ENCODE data around the gene TOX4. TPM values are rescaled to one million over a fixed set of nuclear protein-coding genes. Genes with fewer than 3 reads are reported as not detected.

The TOX4 gene
- total RNA-seq, 1 experiment from 2014 or later = 50.1 TPM

Other genes with a start within 250 kb of the TOX4 start
- 537 TPM for gene HNRNPC, start 207.8 kb upstream of the TOX4 start, total RNA-seq (2021; ENCODE audit: unreplicated experiment)
- gene RPGRIP1, start 197.1 kb upstream of the TOX4 start, total RNA-seq (2021; ENCODE audit: unreplicated experiment) = 0.28 TPM
- gene SUPT16H, start 93.2 kb upstream of the TOX4 start, total RNA-seq (2021; ENCODE audit: unreplicated experiment) = 84.5 TPM
- 64.7 TPM for gene CHD8, start 21.1 kb upstream of the TOX4 start, total RNA-seq (2021; ENCODE audit: unreplicated experiment)
- 17.0 TPM for gene RAB2B, start 236 bp upstream of the TOX4 start, total RNA-seq (2021; ENCODE audit: unreplicated experiment)
- 43.3 TPM for gene METTL3, start 34.1 kb downstream of the TOX4 start, total RNA-seq (2021; ENCODE audit: unreplicated experiment)
- 1.5 TPM for gene SALL2, start 49.2 kb downstream of the TOX4 start, total RNA-seq (2021; ENCODE audit: unreplicated experiment)
- gene OR10G3, start 102.9 kb downstream of the TOX4 start, total RNA-seq (2021; ENCODE audit: unreplicated experiment) = not detected
- gene OR10G2, start 157.7 kb downstream of the TOX4 start, total RNA-seq (2021; ENCODE audit: unreplicated experiment) = not detected
- not detected for gene OR4E2, start 176.6 kb downstream of the TOX4 start, total RNA-seq (2021; ENCODE audit: unreplicated experiment)
- not detected for gene OR4E1, start 196.6 kb downstream of the TOX4 start, total RNA-seq (2021; ENCODE audit: unreplicated experiment)

All from Panc1 (cell line).